SJSA1 (cell line): ENCODE measurements around the gene IL10RA. TPM values are rescaled to one million over a fixed set of nuclear protein-coding genes. Genes with fewer than 3 reads are reported as not detected.

Experiments
- DNase-seq, 2 experiments: peaks; one replicate each; pipeline ENCODE4 v3.0.0-alpha.2; 2015 to 2020; ENCODE audit warnings: low spot score in 2 of 2, low read depth in 1 of 2
- H3K27ac ChIP-seq: fragments of 250-450 bp; sonication (Bioruptor Pico); 2 replicates; pipeline ENCODE4 v1.5.1; 2020; ENCODE audit warnings: mild to moderate bottlenecking, moderate library complexity
- H3K27me3 ChIP-seq: fragments of 250-450 bp; sonication (Bioruptor Pico); replicated peaks from 2 replicates; pipeline ENCODE4 v1.5.1; 2020; ENCODE audit warnings: mild to moderate bottlenecking, moderate library complexity
- H3K36me3 ChIP-seq: fragments of 250-450 bp; sonication (Bioruptor Pico); 2 replicates; pipeline ENCODE4 v1.5.1; 2020; ENCODE audit warnings: mild to moderate bottlenecking
- H3K4me1 ChIP-seq: fragments of 250-450 bp; sonication (Bioruptor Pico); replicated peaks from 2 replicates; pipeline ENCODE4 v1.6.1; 2021; ENCODE audit warnings: mild to moderate bottlenecking
- H3K4me3 ChIP-seq: fragments of 250-450 bp; sonication (Bioruptor Pico); 2 replicates; pipeline ENCODE4 v1.5.1; 2020; ENCODE audit warnings: mild to moderate bottlenecking
- H3K9me3 ChIP-seq: fragments of 250-450 bp; sonication (Bioruptor Pico); replicated peaks from 2 replicates; pipeline ENCODE4 v1.5.1; 2020; ENCODE audit warnings: mild to moderate bottlenecking
- total RNA-seq: library from RNA; depleted of rRNA; stranded (reverse); fragments of >200 nt; shearing (Covaris generic); gene quantifications from 2 replicates; pipeline ENCODE4 v1.2.3, GENCODE V29; 2014

IL10RA gene
- total RNA-seq, 1 experiment from 2014 or later, result not detected

GRCh38 chr11:117950301-117950700 lies 35.9 kb upstream of the IL10RA start:
- no peak overlapping the region for H3K27ac ChIP-seq
- H3K9me3 ChIP-seq, result no peaks in the 10 kb centered on the region
- no peak for DNase-seq
- no peak overlapping the region for H3K4me3 ChIP-seq
- no peaks in the 10 kb centered on the region for H3K27me3 ChIP-seq
- no peaks in the 10 kb centered on the region for H3K4me1 ChIP-seq
- no peaks in the 10 kb centered on the region for H3K36me3 ChIP-seq

DNA sequence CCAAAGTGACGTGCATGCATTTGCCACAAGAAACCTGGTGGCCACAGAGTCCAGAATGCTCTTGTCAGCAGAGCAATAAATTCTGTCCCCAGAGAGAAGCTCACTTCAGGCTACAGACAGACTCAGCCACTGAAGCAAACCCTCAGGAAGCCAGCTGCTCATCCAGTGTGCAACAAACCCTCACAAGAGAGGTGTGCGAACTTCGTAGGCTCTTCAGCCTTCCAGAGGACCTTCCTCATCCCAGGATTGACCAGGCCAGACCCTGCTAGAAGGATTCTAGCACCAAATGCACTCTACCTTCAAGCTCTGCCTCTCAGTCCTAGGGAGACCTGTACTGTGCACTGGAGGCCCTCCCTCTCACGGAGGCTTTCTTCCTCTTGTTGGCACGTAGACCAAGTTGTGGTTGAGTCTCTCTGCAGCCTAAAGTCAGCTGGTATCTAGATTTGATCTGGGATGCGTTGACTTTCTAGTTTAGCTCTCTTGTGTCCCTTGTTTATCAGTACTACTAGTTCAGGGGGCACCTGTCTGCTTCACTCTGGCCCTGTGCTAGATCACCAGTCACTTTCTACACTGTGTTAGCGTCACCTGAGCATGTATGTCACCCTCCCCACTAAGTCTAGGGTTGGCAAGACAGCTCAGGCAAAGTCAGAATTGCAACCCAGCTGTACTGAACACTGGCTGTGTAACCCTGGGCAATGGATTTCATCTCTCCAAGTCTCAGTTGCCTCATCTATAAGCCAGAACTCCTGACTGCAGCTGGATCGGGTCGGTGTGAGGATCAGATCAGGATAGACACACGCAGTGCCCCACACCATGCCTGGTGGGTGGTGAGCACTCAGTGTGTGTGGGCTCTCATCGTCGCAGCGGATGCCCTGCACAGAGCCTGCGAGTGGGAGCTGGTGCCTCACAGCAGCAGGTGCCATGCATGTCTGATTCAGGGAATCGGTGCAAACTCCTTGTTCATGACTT lies 34.9 kb upstream of the IL10RA start:
- H3K4me1 ChIP-seq, result no peaks in the 10 kb centered on the region
- H3K27ac ChIP-seq, result no peak overlapping the region
- no peaks in the 10 kb centered on the region for H3K9me3 ChIP-seq
- no peak overlapping the region for H3K4me3 ChIP-seq
- no peaks in the 10 kb centered on the region for H3K36me3 ChIP-seq
- DNase-seq, result no peak
- no peaks in the 10 kb centered on the region for H3K27me3 ChIP-seq

DNA sequence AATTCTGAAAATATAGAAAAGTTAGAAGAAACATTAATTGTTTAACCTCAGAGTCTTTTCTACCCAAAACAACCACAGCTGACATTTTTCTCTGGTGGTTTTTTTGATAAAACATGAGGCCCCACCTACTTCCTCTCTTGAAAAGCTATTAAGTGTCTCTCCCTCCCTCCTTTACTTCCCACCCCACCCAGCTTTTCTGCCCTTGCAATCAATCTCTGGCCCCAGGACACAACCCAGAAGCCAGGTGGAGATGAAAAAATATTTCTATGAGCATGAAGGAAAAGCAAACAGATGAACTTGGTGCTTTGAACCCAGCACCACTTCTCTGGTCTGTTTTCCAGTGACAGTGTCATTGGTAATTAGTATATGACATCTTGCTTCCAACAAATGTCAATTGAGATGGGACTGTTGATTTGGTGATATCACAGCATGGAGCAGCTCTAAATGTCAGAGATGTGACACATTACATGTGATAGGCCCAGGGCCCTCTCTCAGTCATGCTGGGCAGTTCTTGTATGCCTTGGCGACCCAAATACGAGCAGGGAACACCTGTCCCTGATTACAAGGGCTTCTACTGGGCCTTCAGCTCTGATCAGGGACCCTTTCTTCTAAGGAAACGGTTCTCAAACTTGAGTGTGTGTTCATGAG lies 33.0 kb upstream of the IL10RA start:
- H3K9me3 ChIP-seq, result no peaks in the 10 kb centered on the region
- no peaks in the 10 kb centered on the region for H3K27me3 ChIP-seq
- H3K27ac ChIP-seq, result no peak overlapping the region
- no peak for DNase-seq
- no peaks in the 10 kb centered on the region for H3K4me1 ChIP-seq
- no peak overlapping the region for H3K4me3 ChIP-seq
- H3K36me3 ChIP-seq, result no peaks in the 10 kb centered on the region

DNA sequence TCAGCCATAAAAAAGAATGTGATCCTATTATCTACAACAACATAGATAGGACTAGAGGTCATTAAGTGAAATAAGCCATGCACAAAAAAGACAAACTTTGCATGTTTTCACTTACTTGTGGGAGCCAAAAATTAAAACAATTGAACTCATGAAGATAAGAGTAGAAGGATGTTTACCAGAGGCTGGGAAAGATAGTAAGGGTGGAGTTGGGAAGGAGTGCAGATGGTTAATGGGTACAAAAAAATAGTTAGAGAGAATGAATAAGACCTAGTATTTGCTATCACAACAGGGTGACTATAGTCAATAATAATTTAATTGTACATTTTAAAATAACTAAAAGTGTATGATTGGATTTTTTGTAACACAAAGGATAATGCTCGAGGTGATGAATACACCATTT lies 27.2 kb upstream of the IL10RA start:
- Histone ChIP-seq H3K4me3 (no peak overlapping the region), H3K27me3 (no peaks in the 10 kb centered on the region), H3K4me1 (no peaks in the 10 kb centered on the region), H3K27ac (no peak overlapping the region), H3K36me3 (no peaks in the 10 kb centered on the region), H3K9me3 (no peaks in the 10 kb centered on the region)
- DNase-seq, result no peak

- H3K4me3 ChIP-seq, result no peak overlapping the region
- no peaks in the 10 kb centered on the region for H3K36me3 ChIP-seq
- no peak for DNase-seq
- H3K27ac ChIP-seq, result no peak overlapping the region
- H3K4me1 ChIP-seq, result no peaks in the 10 kb centered on the region
- no peaks in the 10 kb centered on the region for H3K27me3 ChIP-seq
- H3K9me3 ChIP-seq, result no peaks in the 10 kb centered on the region
Measured at GRCh38 chr11:117959438-117960149, 26.6 kb upstream of the IL10RA start.

GRCh38 chr11:117960406-117960805 lies 25.8 kb upstream of the IL10RA start:
- no peaks in the 10 kb centered on the region for H3K4me1 ChIP-seq
- no peaks in the 10 kb centered on the region for H3K27me3 ChIP-seq
- no peaks in the 10 kb centered on the region for H3K36me3 ChIP-seq
- no peak for DNase-seq
- no peak overlapping the region for H3K4me3 ChIP-seq
- no peaks in the 10 kb centered on the region for H3K9me3 ChIP-seq
- no peak overlapping the region for H3K27ac ChIP-seq

GRCh38 chr11:117961896-117962295 lies 24.3 kb upstream of the IL10RA start:
- no peaks in the 10 kb centered on the region for H3K27me3 ChIP-seq
- no peaks in the 10 kb centered on the region for H3K36me3 ChIP-seq
- no peaks in the 10 kb centered on the region for H3K4me1 ChIP-seq
- no peak overlapping the region for H3K4me3 ChIP-seq
- H3K9me3 ChIP-seq, result no peaks in the 10 kb centered on the region
- no peak for DNase-seq
- H3K27ac ChIP-seq, result no peak overlapping the region

DNA sequence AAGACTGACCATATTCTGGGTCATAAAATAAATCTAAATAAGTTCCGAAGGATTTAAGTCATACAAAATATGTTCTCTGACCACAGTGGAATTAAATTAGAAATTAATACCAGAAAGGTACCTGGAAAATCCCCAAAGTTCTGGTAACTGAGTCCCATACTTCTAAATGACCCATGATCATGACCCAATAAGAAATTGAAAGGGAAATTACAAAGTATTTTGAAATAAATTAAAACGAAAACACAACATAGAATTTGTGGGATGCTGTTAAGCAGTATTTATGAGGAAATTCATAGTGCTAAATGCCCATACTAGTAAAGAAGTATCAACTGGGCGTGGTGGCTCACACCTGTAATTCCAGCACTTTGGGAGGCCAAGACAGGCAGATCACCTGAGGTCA lies 23.4 kb upstream of the IL10RA start:
- Histone ChIP-seq H3K27ac (no peak overlapping the region), H3K4me1 (no peaks in the 10 kb centered on the region), H3K36me3 (no peaks in the 10 kb centered on the region), H3K27me3 (no peaks in the 10 kb centered on the region), H3K9me3 (no peaks in the 10 kb centered on the region), H3K4me3 (no peak overlapping the region)
- no peak for DNase-seq

GRCh38 chr11:117966908-117967307 lies 19.3 kb upstream of the IL10RA start:
- no peaks in the 10 kb centered on the region for H3K27me3 ChIP-seq
- no peak for DNase-seq
- H3K36me3 ChIP-seq, result no peaks in the 10 kb centered on the region
- H3K27ac ChIP-seq, result no peak overlapping the region
- no peaks in the 10 kb centered on the region for H3K9me3 ChIP-seq
- H3K4me1 ChIP-seq, result no peaks in the 10 kb centered on the region
- H3K4me3 ChIP-seq, result no peak overlapping the region

- Histone ChIP-seq H3K36me3 (no peaks in the 10 kb centered on the region), H3K9me3 (no peaks in the 10 kb centered on the region), H3K27ac (no peak overlapping the region), H3K4me1 (no peaks in the 10 kb centered on the region), H3K27me3 (no peaks in the 10 kb centered on the region), H3K4me3 (no peak overlapping the region)
- DNase-seq, result no peak
Measured at GRCh38 chr11:117969160-117969991, 16.8 kb upstream of the IL10RA start.

DNA sequence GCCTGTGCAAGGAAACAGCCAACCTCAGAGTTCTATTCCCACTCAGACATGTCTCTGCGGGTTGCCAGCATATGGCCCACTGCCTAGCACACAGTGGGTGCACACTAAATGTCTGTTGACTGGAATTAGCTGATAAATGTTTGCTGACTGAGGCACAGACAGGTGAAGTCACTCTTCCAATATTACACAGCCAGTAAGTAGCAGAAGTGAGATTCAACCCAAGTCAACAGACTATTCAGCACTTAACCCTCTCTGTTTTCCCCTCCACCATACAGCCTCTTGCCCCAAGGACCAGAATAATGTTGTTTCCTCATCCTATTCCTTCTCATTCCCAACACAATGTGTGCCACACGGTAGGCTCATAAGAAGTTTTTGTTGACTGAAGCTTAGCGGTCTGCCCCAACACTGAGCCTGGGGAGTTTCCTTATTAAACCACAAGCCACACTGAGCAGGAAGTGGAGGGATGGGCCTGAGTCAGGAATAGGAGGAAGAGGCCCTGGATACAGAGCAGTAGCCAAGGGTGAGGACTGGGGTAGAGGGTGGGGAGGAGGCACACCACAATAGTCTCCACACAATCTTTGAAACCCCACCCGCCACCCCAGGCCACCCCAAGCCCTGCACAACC lies 15.7 kb upstream of the IL10RA start:
- no peaks in the 10 kb centered on the region for H3K4me1 ChIP-seq
- DNase-seq, result no peak
- H3K27ac ChIP-seq, result no peak overlapping the region

GRCh38 chr11:117972044-117972443 lies 14.2 kb upstream of the IL10RA start:
- Histone ChIP-seq H3K9me3 (no peaks in the 10 kb centered on the region), H3K27me3 (no peaks in the 10 kb centered on the region), H3K36me3 (no peaks in the 10 kb centered on the region), H3K4me3 (no peak overlapping the region), H3K4me1 (no peaks in the 10 kb centered on the region), H3K27ac (no peak overlapping the region)
- DNase-seq, result no peak

More for the DNA sequence above, 15.7 kb upstream of the IL10RA start:
- H3K36me3 ChIP-seq, result no peaks in the 10 kb centered on the region
- no peaks in the 10 kb centered on the region for H3K27me3 ChIP-seq
- no peak overlapping the region for H3K4me3 ChIP-seq
- H3K9me3 ChIP-seq, result no peaks in the 10 kb centered on the region
